Activated CD4-positive, alpha-beta T cell treated with anti-CD3 and anti-CD28 coated beads, Interleukin-10, Interleukin-2, amounts not matched to agents 100 ng/mL and 50 ng/mL, durations not matched to agents 16 hours and 8 hours (primary cell): Measurements from ENCODE around the gene TEPSIN.
"Not testable (repeated sequence)": the region's sequence is repeated elsewhere in the genome, so short reads cannot be mapped to it uniquely, and the experiment has no call there.

ENCODE experiments used
- DNase-seq: peaks from one replicate; pipeline ENCODE4 v3.0.0-alpha.2; 2020

The TEPSIN gene

GRCh38 chr17:81234940-81235821 is 3.7 kb downstream of the TEPSIN start:
- DNase-seq = no peak

GRCh38 chr17:81234506-81234855 is 4.4 kb downstream of the TEPSIN start:
- DNase-seq = no peak

- DNase-seq = no peak
Measured at GRCh38 chr17:81233811-81234505, 4.9 kb downstream of the TEPSIN start.

GRCh38 chr17:81233316-81233715 is 5.5 kb downstream of the TEPSIN start:
- no peak for DNase-seq

- DNase-seq = no peak
Measured at GRCh38 chr17:81232616-81233241, 6.1 kb downstream of the TEPSIN start.

- DNase-seq = no peak
Measured at GRCh38 chr17:81231766-81232581, 6.9 kb downstream of the TEPSIN start.

- DNase-seq = no peak
Measured at GRCh38 chr17:81231121-81231645, 7.7 kb downstream of the TEPSIN start.

- no peak for DNase-seq
Measured at GRCh38 chr17:81230043-81230820, 8.6 kb downstream of the TEPSIN start.

GRCh38 chr17:81229666-81229920 is 9.3 kb downstream of the TEPSIN start:
- DNase-seq = no peak

- no peak for DNase-seq
Measured at GRCh38 chr17:81228834-81229665, 9.8 kb downstream of the TEPSIN start.

- DNase-seq = no peak
Measured at GRCh38 chr17:81228420-81228819, 10.4 kb downstream of the TEPSIN start.

GRCh38 chr17:81227630-81228029 is 11.2 kb downstream of the TEPSIN start:
- not testable (repeated sequence) for DNase-seq

GRCh38 chr17:81223762-81224130 is 15.1 kb downstream of the TEPSIN start:
- DNase-seq = no peak

- DNase-seq = peak; percentile 99
Measured at GRCh38 chr17:81222906-81223761, 15.7 kb downstream of the TEPSIN start, which contains the start of gene CEP131. CEP131 (minus strand) TSS chr17:81222965; CDS start chr17:81220056, 2,909 bp downstream.

GRCh38 chr17:81222620-81222905 is 16.3 kb downstream of the TEPSIN start:
- DNase-seq = no peak

- DNase-seq = no peak
Measured at GRCh38 chr17:81221842-81222619, 16.8 kb downstream of the TEPSIN start.

GRCh38 chr17:81221371-81221841 is 17.4 kb downstream of the TEPSIN start:
- no peak for DNase-seq

GRCh38 chr17:81219476-81220180 is 19.2 kb downstream of the TEPSIN start:
- DNase-seq = no peak

GRCh38 chr17:81218991-81219390 is 19.9 kb downstream of the TEPSIN start:
- DNase-seq = no peak
